Ishikawa (cell line): ENCODE results near the gene STK32A.

Experiments used
- EP300 ChIP-seq: IDR thresholded peaks from 2 replicates; pipeline ENCODE4 v1.6.1; 2012; ENCODE audit warnings: borderline replicate concordance
- FOXM1 ChIP-seq: IDR thresholded peaks from 2 replicates; pipeline ENCODE4 v1.6.1; 2012; ENCODE audit warnings: low read depth, borderline replicate concordance
- ZBTB7A ChIP-seq: IDR thresholded peaks from 2 replicates; pipeline ENCODE4 v1.6.1; 2012; ENCODE audit warnings: low read depth

GRCh38 chr5:147303976-147304375 is 69.2 kb downstream of the STK32A start:
- TF ChIP-seq ZBTB7A (no peak), FOXM1 (no peak), EP300 (no peak)
